B cell (primary cell): ENCODE results near the gene ETFB. TPM values are rescaled to one million over a fixed set of nuclear protein-coding genes. Genes with fewer than 3 reads are reported as not detected.

Source experiments
- ATAC-seq: fragments of 200-7000 bp; cut with Tn5 transposase; one replicate; pipeline ENCODE4 v1.10.0; 2021; ENCODE audit warnings: low read depth, mild to moderate bottlenecking, moderate number of reproducible peaks, moderate library complexity
- CTCF ChIA-PET: fragments of 350-600 bp; sonication (Branson Sonifier 250); formaldehyde crosslinking; loops from one replicate; lab custom pipeline; 2021; ENCODE audit warnings: antibody characterized with exemption, inconsistent platforms; lab: Charles Lee
- POLR2A ChIA-PET: fragments of 350-600 bp; sonication (Branson Sonifier 250); formaldehyde crosslinking; loops from one replicate; lab custom pipeline; 2021; ENCODE audit warnings: antibody characterized with exemption; lab: Charles Lee
- DNase-seq: peaks from one replicate; pipeline ENCODE4 v3.0.0; 2013
- H2AFZ ChIP-seq: 2 replicates; pipeline ENCODE4 v1.6.1; 2012; ENCODE audit warnings: mild to moderate bottlenecking, low read depth, low read length; ENCODE audit not compliant: insufficient read depth, poor library complexity, severe bottlenecking
- H3K27ac ChIP-seq, 2 donors: 1 replicate in 1 of 2; 2 replicates in 1 of 2; pipeline ENCODE4 v1.5.1; 2012 to 2013; ENCODE audit warnings: low read length in 2 of 2, mild to moderate bottlenecking in 2 of 2, moderate library complexity in 1 of 2
- H3K27me3 ChIP-seq, 4 experiments: fragments of 200-600 bp in 1 of 4; sonication (generic) in 1 of 4; replicated peaks in 1 of 4; 1 replicate in 2 of 4; 2 replicates in 2 of 4; pipeline versions ENCODE4 v1.6.1 to v1.7.0; 2013 to 2016; ENCODE audit warnings: low read length in 3 of 4, mild to moderate bottlenecking in 2 of 4, mixed read lengths in 1 of 4, moderate library complexity in 1 of 4; ENCODE audit not compliant: insufficient read depth in 4 of 4, control insufficient read depth in 3 of 4; ENCODE audit errors: control extremely low read depth in 1 of 4
- H3K36me3 ChIP-seq, 2 experiments: replicated peaks in 1 of 2; 1 replicate in 1 of 2; 2 replicates in 1 of 2; pipeline versions ENCODE4 v1.6.1 to v1.7.1; 2013; ENCODE audit warnings: low read length in 1 of 2; ENCODE audit not compliant: insufficient read depth in 2 of 2, control insufficient read depth in 1 of 2; ENCODE audit errors: control extremely low read depth in 1 of 2, extremely low read depth in 1 of 2
- H3K4me1 ChIP-seq, 2 donors: fragments of 200-600 bp in 1 of 2; sonication (generic) in 1 of 2; 1 replicate in 1 of 2; 2 replicates in 1 of 2; pipeline versions ENCODE4 v1.5.1 to v1.6.1; 2013 to 2017; ENCODE audit warnings: low read length in 2 of 2; ENCODE audit not compliant: control insufficient read depth in 2 of 2, insufficient read depth in 2 of 2
- H3K4me2 ChIP-seq: replicated peaks from 2 replicates; pipeline ENCODE3; 2012; ENCODE audit warnings: mild to moderate bottlenecking, low read depth, low read length; ENCODE audit not compliant: poor library complexity, severe bottlenecking
- H3K4me3 ChIP-seq, 5 experiments: fragments of 200-600 bp in 1 of 5; sonication (generic) in 1 of 5; 1 replicate in 3 of 5; 2 replicates in 2 of 5; pipeline versions ENCODE4 v1.5.1 to v1.7.0; 2011 to 2016; ENCODE audit warnings: low read length in 4 of 5, mild to moderate bottlenecking in 4 of 5, low read depth in 2 of 5, control low read depth in 1 of 5, moderate library complexity in 1 of 5; ENCODE audit not compliant: insufficient read depth in 1 of 5; ENCODE audit errors: control extremely low read depth in 1 of 5, extremely low read depth in 1 of 5
- H3K79me2 ChIP-seq: fragments of 200-600 bp; sonication (generic); one replicate; pipeline ENCODE4 v1.6.0; 2016; ENCODE audit warnings: low read length; ENCODE audit not compliant: control insufficient read depth, insufficient read depth
- H3K9ac ChIP-seq: fragments of 200-600 bp; sonication (generic); 2 replicates; pipeline ENCODE4 v1.6.1; 2017; ENCODE audit warnings: mild to moderate bottlenecking, low read length, moderate library complexity
- H3K9me3 ChIP-seq, 3 donors: one replicate each; pipeline versions ENCODE4 v1.6.1 to v1.7.1; 2013; ENCODE audit warnings: low read length in 2 of 3; ENCODE audit not compliant: control insufficient read depth in 2 of 3, insufficient read depth in 1 of 3; ENCODE audit errors: control extremely low read depth in 1 of 3
- H4K20me1 ChIP-seq: 2 replicates; pipeline ENCODE4 v1.6.0; 2012; ENCODE audit warnings: mild to moderate bottlenecking, low read length; ENCODE audit not compliant: insufficient read depth, control insufficient read depth, poor library complexity, severe bottlenecking
- H3K27ac Mint-ChIP-seq: one replicate; pipeline ENCODE4 v1.8.0; 2021; ENCODE audit warnings: mixed read lengths
- H3K27me3 Mint-ChIP-seq: one replicate; pipeline ENCODE4 v1.8.0; 2021; ENCODE audit warnings: mixed read lengths
- H3K4me1 Mint-ChIP-seq: one replicate; pipeline ENCODE4 v1.8.0; 2021; ENCODE audit warnings: mixed read lengths
- H3K4me3 Mint-ChIP-seq: one replicate; pipeline ENCODE4 v1.8.0; 2021; ENCODE audit warnings: mixed read lengths
- H3K9me3 Mint-ChIP-seq: one replicate; pipeline ENCODE4 v1.8.0; 2022; ENCODE audit warnings: mixed read lengths; ENCODE audit not compliant: insufficient read depth
- CTCF ChIP-seq: fragments of 200-600 bp; IDR thresholded peaks from one replicate; pipeline ENCODE4 v1.8.0; 2022; ENCODE audit warnings: antibody characterized with exemption, mild to moderate bottlenecking
- EZH2 ChIP-seq: IDR thresholded peaks from 2 replicates; pipeline ENCODE4 v1.6.1; 2012; ENCODE audit warnings: borderline replicate concordance, low read depth, mild to moderate bottlenecking, moderate library complexity, low read length; ENCODE audit not compliant: insufficient read depth, poor library complexity, severe bottlenecking
- WGBS: methylation state at CpG from one replicate; pipeline ENCODE4 v1.1.5; 2013; ENCODE audit warnings: missing lambda C conversion rate; ENCODE audit not compliant: insufficient coverage; 5-methylcytosine and 5-hydroxymethylcytosine counted together
- intact Hi-C: fragments of 100-400 bp; cut with micrococcal nuclease; formaldehyde crosslinking; loops from one replicate; pipeline ENCODE4 v1.10.0; 2022
- polyA plus RNA-seq: library from polyadenylated mRNA; depleted of rRNA; stranded (reverse); fragments of >200 nt; gene quantifications from 2 replicates; pipeline ENCODE4 v1.2.3, GENCODE V29; 2012
- total RNA-seq, 2 donors: library from RNA; stranded (reverse); fragments of 120-200 nt in 1 of 2; gene quantifications; 1 replicate in 1 of 2; 2 replicates in 1 of 2; pipeline versions ENCODE4 v1.2.3 to v1.2.4, GENCODE V29; 2013 to 2022

The ETFB gene
- total and polyA plus RNA-seq, 2 donors (not counting 1 experiment from before 2014, with no cell fraction given): 33.3 to 76.5 TPM

GRCh38 chr19:51396175-51396574 lies 30.0 kb upstream of the ETFB start:
- no peak overlapping the region for H3K27ac Mint-ChIP-seq
- H3K79me2 ChIP-seq: no peaks in the 10 kb centered on the region
- DNase-seq: no peak
- peaks cover 0 to 6% (median 0%) of the 10 kb centered on the region in 3 donors for H3K9me3 ChIP-seq
- CTCF ChIA-PET: interaction anchor here (0.7 to 9.2 kb wide), 8 partner anchors 11 to 259 kb away, joined by 3 to 98 read pairs (median 11); partner anchors contain the start of genes CLDND2, SIGLEC10 and VSIG10L
- intact Hi-C loops: no loop called here
- H3K27ac ChIP-seq: no peak overlapping the region
- peaks cover 26% of the 10 kb centered on the region for H3K4me1 Mint-ChIP-seq
- H3K4me3 ChIP-seq: no peak overlapping the region
- no peaks in the 10 kb centered on the region for H3K27me3 Mint-ChIP-seq
- no peaks in the 10 kb centered on the region for H3K9me3 Mint-ChIP-seq
- TF ChIP-seq EZH2: no peak
- TF ChIP-seq CTCF: no peak
- no peak overlapping the region for H2AFZ ChIP-seq
- H3K4me3 Mint-ChIP-seq: peak overlapping the region; percentile 10
- no peaks in the 10 kb centered on the region for H3K36me3 ChIP-seq
- no peaks in the 10 kb centered on the region for H3K27me3 ChIP-seq
- no peak for ATAC-seq
- peaks cover 14 to 22% of the 10 kb centered on the region in 2 donors for H3K4me1 ChIP-seq
- no peak overlapping the region for H3K9ac ChIP-seq
- no CpG with 5 or more reads among the region's 2 CpGs for WGBS
- H3K4me2 ChIP-seq: no peak overlapping the region
- POLR2A ChIA-PET: interaction anchor here (1.1 to 2.8 kb wide), 2 partner anchors 45 to 56 kb away, joined by 3 to 11 read pairs; no protein-coding TSS in a partner anchor
- no peaks in the 10 kb centered on the region for H4K20me1 ChIP-seq
